HEK293T (cell line): ENCODE results near the gene CNOT11.

ENCODE experiments used
- CTCF ChIA-PET: fragments of 350-600 bp; formaldehyde crosslinking; extraction: SDS; loops from one replicate; lab custom pipeline; 2021; ENCODE audit warnings: antibody characterized with exemption, inconsistent platforms; lab: Yijun Ruan, JAX
- POLR2A ChIA-PET: fragments of 350-600 bp; formaldehyde crosslinking; extraction: SDS; loops from one replicate; lab custom pipeline; 2020; ENCODE audit warnings: antibody characterized with exemption, inconsistent platforms; lab: Yijun Ruan, JAX
- DNase-seq: peaks from one replicate; pipeline ENCODE4 v3.0.0; 2012; ENCODE audit warnings: mixed read lengths; ENCODE audit errors: extremely low spot score
- ARNT ChIP-seq: fragments of 450-650 bp; IDR thresholded peaks from 2 replicates; pipeline ENCODE4 v1.6.1; 2017; ENCODE audit warnings: mild to moderate bottlenecking
- BHLHE40 ChIP-seq: fragments of 450-650 bp; IDR thresholded peaks from 2 replicates; pipeline ENCODE4 v1.6.1; 2016; ENCODE audit warnings: mild to moderate bottlenecking, moderate library complexity, borderline replicate concordance
- CTBP1 ChIP-seq: fragments of 450-650 bp; IDR thresholded peaks from 2 replicates; pipeline ENCODE4 v1.6.1; 2016; ENCODE audit warnings: borderline replicate concordance
- ELF4 ChIP-seq: fragments of 450-650 bp; IDR thresholded peaks from 2 replicates; pipeline ENCODE4 v1.6.1; 2017; ENCODE audit warnings: antibody characterized with exemption
- FOXA1 ChIP-seq: fragments of 450-650 bp; IDR thresholded peaks from 2 replicates; pipeline ENCODE4 v1.6.1; 2016; ENCODE audit warnings: mild to moderate bottlenecking
- FOXK2 ChIP-seq: fragments of 450-650 bp; IDR thresholded peaks from 2 replicates; pipeline ENCODE4 v1.6.1; 2016; ENCODE audit warnings: mild to moderate bottlenecking
- FOXM1 ChIP-seq: fragments of 450-650 bp; IDR thresholded peaks from 2 replicates; pipeline ENCODE4 v1.6.1; 2017; ENCODE audit warnings: mild to moderate bottlenecking, borderline replicate concordance
- HDGF ChIP-seq: fragments of 450-650 bp; IDR thresholded peaks from 2 replicates; pipeline ENCODE4 v1.6.1; 2017; ENCODE audit warnings: antibody characterized with exemption, borderline replicate concordance
- L3MBTL2 ChIP-seq: fragments of 450-650 bp; conservative IDR thresholded peaks from 2 replicates; pipeline ENCODE4 v1.6.1; 2016; ENCODE audit warnings: mild to moderate bottlenecking
- LEF1 ChIP-seq: fragments of 450-650 bp; IDR thresholded peaks from 2 replicates; pipeline ENCODE4 v1.6.1; 2017; ENCODE audit warnings: mild to moderate bottlenecking, borderline replicate concordance
- NFRKB ChIP-seq: fragments of 450-650 bp; IDR thresholded peaks from 2 replicates; pipeline ENCODE4 v1.6.1; 2016; ENCODE audit warnings: mild to moderate bottlenecking, moderate library complexity
- PKNOX1 ChIP-seq: fragments of 450-650 bp; IDR thresholded peaks from 2 replicates; pipeline ENCODE4 v1.6.1; 2016
- SP1 ChIP-seq: fragments of 450-650 bp; IDR thresholded peaks from 2 replicates; pipeline ENCODE4 v1.6.1; 2017
- SUZ12 ChIP-seq: fragments of 450-650 bp; IDR thresholded peaks from 2 replicates; pipeline ENCODE4 v1.6.1; 2016; ENCODE audit warnings: mild to moderate bottlenecking
- TARDBP ChIP-seq: fragments of 450-650 bp; IDR thresholded peaks from 2 replicates; pipeline ENCODE4 v1.6.1; 2016
- ZNF384 ChIP-seq: fragments of 450-650 bp; IDR thresholded peaks from 2 replicates; pipeline ENCODE4 v1.6.1; 2016

CNOT11 gene

DNA sequence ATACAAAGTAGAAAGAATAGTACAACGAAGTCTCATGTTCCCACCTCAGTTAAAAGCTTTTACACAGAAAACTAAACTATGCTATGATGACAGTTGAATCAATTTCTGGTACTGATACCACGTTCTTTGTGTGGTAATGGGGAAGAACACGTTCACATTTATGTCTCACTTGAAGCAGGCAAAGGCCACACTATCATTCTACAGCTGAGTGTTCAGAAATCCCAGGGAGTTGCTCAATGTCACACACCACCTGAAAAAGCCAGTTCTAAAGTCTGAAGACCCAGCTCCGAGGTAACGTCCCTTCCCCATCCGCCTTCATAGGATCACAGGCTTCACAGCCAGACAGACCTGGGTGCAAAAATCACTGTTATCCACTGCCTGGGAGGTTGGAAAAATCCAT, 46.9 kb downstream of the CNOT11 start:
- TF ChIP-seq PKNOX1 = no peak
- no peak for TF ChIP-seq CTBP1
- TF ChIP-seq NFRKB = no peak
- no peak for TF ChIP-seq FOXK2
- no peak for TF ChIP-seq BHLHE40
- TF ChIP-seq ELF4 = no peak
- no peak for TF ChIP-seq FOXA1
- TF ChIP-seq ZNF384 = no peak
- no peak for DNase-seq
- ChIA-PET CTCF (no interaction called here), POLR2A (interaction anchor here (2.2 kb wide), 1 partner anchor 9 kb away, joined by 16 read pairs; the partner anchor contains the start of gene RNF149)

- CTCF ChIA-PET = no interaction called here
- POLR2A ChIA-PET = interaction anchor here (2.2 kb wide), 1 partner anchor 8 kb away, joined by 16 read pairs; the partner anchor contains the start of gene RNF149
- no peak for DNase-seq
- TF ChIP-seq CTBP1 = no peak
- no peak for TF ChIP-seq FOXA1
- no peak for TF ChIP-seq SUZ12
These were observed 47.5 kb downstream of the CNOT11 start for GRCh38 chr2:101300164-101300563.

- ChIA-PET POLR2A (no interaction called here), CTCF (no interaction called here)
- DNase-seq = no peak
- TF ChIP-seq ARNT (no peak), FOXM1 (no peak), NFRKB (no peak), TARDBP (no peak), PKNOX1 (no peak), FOXA1 (no peak), L3MBTL2 (no peak), FOXK2 (no peak), ZNF384 (no peak), SP1 (no peak), ELF4 (no peak), SUZ12 (no peak), BHLHE40 (no peak), CTBP1 (no peak), HDGF (no peak), LEF1 (no peak)
These were observed 48.1 kb downstream of the CNOT11 start for GRCh38 chr2:101300836-101301235.

DNA sequence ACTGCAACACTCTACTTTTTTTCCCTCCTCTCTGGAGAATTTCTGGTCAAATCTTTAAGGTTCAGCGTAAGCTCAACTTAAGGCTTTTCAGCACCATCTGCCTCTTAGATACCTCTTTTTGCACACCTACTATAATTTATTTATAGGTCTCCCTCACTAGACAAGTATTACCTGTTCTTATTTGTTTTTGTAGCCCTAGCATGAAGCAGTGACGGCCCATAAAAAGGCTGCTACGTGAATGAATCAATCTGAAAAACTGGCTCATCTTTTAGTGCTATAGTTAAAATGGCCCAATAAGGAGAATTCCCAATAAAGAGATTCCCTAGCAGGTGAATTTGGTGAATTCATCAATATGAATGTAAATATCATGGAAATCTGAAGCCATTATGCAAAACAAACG, 49.3 kb downstream of the CNOT11 start:
- TF ChIP-seq FOXA1 = no peak
- no peak for TF ChIP-seq TARDBP
- TF ChIP-seq HDGF = no peak
- no peak for TF ChIP-seq NFRKB
- TF ChIP-seq BHLHE40 = no peak
- DNase-seq = no peak
- CTCF ChIA-PET = no interaction called here
- POLR2A ChIA-PET = no interaction called here

DNA sequence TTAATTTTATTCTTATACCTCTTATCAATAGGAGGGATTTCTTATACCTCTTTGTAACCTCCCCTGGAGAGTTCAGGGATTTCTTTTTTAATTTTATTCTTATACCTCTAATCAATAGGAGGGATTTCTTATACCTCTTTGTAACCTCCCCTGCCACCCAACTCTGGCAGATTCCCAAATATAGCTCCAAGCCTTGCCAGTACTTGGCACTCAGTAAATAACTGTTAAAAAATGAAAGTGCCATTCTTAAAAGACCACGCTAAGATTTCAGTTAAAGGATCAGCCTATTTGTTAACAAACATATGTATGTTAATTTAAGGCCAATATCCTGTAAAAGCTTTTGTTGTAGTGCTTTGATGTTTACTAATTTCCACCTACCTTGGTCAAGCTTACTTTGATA, 51.0 kb downstream of the CNOT11 start:
- no peak for TF ChIP-seq NFRKB
- CTCF ChIA-PET = interaction anchor here (0.7 kb wide), 1 partner anchor 29 kb away, joined by 3 read pairs; no protein-coding TSS in a partner anchor
- no peak for DNase-seq
- POLR2A ChIA-PET = interaction anchor here (2.0 kb wide), 1 partner anchor 51 kb away, joined by 4 read pairs; the partner anchor contains the start of gene CNOT11

DNA sequence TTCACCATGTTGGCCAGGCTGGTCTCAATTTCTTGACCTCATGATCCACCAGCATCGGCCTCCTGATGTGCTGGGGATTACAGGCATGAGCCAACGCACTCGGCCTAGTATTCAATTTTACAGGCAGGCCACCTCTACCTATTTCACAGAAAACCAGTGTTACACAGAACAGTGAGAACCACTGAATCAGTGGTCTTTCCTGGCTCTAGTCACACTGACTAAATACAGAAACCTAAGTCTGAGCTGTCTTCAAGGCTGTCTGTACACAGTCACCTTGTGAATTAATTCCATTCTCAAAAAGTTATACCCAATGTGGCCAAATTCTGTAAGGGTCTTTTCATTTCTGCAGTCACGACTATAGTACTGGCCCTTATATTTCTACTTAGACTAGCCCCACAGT, 52.3 kb downstream of the CNOT11 start:
- TF ChIP-seq TARDBP (no peak), CTBP1 (no peak), HDGF (no peak), NFRKB (no peak)
- ChIA-PET POLR2A (no interaction called here), CTCF (no interaction called here)

DNA sequence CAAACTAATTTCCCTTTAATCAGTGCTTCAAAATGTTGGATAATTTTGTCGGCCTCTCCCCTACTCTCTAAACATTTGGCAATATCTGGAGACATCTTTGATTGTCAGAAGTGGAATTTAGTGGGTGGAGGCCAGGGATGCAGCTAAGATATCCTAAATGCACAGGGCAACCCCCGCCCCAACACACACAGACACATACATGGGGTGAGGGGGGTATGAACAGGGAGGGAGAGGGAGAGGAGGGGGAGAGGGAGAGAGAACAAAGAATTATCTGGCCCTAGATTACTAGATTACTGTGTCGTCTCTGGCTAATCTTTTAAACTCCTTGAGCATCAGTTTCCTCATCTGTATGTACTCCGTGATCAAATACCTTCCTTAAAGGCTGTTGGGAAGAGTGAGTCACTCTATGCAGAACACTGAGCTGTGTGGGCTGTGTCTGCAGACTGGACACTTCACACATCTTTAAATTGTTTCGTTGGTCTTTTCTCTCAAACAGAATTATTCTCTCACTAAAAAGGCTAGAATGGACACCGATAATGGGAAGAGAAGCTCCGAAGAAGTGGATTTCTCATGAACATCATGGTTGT, 52.9 kb downstream of the CNOT11 start:
- DNase-seq = no peak
- ChIA-PET CTCF (interaction anchor here (0.7 kb wide), 1 partner anchor 9 kb away, joined by 3 read pairs; no protein-coding TSS in a partner anchor), POLR2A (no interaction called here)

More for the DNA sequence above, 52.3 kb downstream of the CNOT11 start:
- no peak for DNase-seq

More for the DNA sequence above, 52.9 kb downstream of the CNOT11 start:
- TF ChIP-seq ELF4 (no peak), CTBP1 (no peak), SP1 (no peak), FOXA1 (no peak), ZNF384 (no peak), L3MBTL2 (no peak), FOXM1 (no peak), LEF1 (no peak), ARNT (no peak), HDGF (no peak), PKNOX1 (no peak), TARDBP (no peak), NFRKB (no peak), FOXK2 (no peak)
